ENCODE data around the gene DYNLT5.

GRCh38 chr1:66712839-66713238 lies 39.4 kb upstream of the DYNLT5 start:
- TF ChIP-seq EZH2 (IDR thresholded peaks at IDR 0.05; ENCODE audit: low read length, unreplicated experiment): no peak
- TF ChIP-seq, protein P1, sequence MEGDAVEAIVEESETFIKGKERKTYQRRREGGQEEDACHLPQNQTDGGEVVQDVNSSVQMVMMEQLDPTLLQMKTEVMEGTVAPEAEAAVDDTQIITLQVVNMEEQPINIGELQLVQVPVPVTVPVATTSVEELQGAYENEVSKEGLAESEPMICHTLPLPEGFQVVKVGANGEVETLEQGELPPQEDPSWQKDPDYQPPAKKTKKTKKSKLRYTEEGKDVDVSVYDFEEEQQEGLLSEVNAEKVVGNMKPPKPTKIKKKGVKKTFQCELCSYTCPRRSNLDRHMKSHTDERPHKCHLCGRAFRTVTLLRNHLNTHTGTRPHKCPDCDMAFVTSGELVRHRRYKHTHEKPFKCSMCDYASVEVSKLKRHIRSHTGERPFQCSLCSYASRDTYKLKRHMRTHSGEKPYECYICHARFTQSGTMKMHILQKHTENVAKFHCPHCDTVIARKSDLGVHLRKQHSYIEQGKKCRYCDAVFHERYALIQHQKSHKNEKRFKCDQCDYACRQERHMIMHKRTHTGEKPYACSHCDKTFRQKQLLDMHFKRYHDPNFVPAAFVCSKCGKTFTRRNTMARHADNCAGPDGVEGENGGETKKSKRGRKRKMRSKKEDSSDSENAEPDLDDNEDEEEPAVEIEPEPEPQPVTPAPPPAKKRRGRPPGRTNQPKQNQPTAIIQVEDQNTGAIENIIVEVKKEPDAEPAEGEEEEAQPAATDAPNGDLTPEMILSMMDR (conservative IDR thresholded peaks at IDR 0.05; ENCODE audit: low read depth, low read length): no peak
